ENCODE measurements around the gene ZDHHC14.

ZDHHC14 gene

DNA sequence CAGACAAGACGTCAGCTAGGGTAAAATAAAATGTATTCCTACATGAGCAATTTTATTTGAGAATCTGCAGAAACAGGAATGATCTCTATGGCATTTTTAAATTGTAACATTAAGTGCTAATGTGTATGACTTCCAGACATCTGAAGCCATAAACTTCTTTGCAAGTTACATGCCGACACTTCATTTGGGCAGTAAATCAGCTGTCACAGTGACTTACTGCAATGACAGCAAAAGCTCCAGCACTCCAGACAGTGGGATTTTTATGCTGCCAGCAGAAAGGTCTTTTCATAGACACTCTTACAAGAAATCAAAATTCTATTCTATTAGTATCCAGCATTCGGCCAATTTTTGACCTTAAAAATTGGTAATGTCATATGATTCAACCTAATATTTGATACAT, 285.7 kb downstream of the ZDHHC14 start:
- H3K4me3 ChIP-seq (ENCODE audit: low read depth, low read length): no peak overlapping the region
- TF ChIP-seq, protein P1, sequence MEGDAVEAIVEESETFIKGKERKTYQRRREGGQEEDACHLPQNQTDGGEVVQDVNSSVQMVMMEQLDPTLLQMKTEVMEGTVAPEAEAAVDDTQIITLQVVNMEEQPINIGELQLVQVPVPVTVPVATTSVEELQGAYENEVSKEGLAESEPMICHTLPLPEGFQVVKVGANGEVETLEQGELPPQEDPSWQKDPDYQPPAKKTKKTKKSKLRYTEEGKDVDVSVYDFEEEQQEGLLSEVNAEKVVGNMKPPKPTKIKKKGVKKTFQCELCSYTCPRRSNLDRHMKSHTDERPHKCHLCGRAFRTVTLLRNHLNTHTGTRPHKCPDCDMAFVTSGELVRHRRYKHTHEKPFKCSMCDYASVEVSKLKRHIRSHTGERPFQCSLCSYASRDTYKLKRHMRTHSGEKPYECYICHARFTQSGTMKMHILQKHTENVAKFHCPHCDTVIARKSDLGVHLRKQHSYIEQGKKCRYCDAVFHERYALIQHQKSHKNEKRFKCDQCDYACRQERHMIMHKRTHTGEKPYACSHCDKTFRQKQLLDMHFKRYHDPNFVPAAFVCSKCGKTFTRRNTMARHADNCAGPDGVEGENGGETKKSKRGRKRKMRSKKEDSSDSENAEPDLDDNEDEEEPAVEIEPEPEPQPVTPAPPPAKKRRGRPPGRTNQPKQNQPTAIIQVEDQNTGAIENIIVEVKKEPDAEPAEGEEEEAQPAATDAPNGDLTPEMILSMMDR (IDR thresholded peaks at IDR 0.05; ENCODE audit: insufficient read depth, low read depth, low read length, missing control alignments): no peak
- DNase-seq (ENCODE audit: low read depth): no peak

DNA sequence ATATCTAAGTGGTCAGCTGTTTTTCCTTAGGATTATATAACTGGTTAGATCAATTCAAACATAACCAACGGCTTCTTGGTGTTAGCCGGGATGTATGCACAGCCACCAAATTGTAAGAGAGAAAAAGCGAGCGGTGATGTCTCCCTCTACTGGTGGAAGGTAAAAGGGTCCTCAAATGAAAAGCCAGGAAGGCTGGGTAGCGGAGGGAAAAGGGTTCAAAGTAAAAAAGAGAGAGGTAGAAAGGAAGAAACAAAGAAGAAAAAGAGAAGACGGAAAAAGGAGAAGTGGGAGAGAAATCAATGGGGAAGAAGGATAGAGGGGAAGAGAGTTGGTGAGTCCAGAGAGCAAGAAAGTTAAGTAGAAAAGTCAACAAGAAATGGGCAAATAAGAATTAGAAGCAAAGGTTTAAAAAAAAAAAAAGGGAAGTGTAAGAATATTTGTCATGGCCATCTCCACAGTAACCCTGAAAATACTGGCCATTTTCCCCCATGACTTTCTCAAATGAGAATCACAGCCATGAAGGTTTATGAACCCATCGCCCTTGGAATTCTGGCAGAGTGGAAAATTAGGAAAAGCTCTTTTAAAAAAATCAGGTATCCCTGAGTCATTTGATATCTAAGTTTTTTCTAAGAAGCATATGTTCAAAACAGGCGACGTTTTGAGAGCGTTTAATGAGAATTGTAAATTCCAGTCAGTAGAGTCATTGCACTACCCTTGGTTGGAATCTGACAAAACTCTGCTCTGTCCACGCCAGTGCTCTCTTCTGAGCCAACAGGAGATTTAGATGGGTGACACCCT, 286.4 kb downstream of the ZDHHC14 start:
- H3K4me3 ChIP-seq (ENCODE audit: low read depth, low read length): no peak overlapping the region
- TF ChIP-seq, protein P1 (IDR thresholded peaks at IDR 0.05; ENCODE audit: insufficient read depth, low read depth, low read length, missing control alignments): peak; percentile 73
- peak; percentile 72 for DNase-seq (ENCODE audit: low read depth)

DNA sequence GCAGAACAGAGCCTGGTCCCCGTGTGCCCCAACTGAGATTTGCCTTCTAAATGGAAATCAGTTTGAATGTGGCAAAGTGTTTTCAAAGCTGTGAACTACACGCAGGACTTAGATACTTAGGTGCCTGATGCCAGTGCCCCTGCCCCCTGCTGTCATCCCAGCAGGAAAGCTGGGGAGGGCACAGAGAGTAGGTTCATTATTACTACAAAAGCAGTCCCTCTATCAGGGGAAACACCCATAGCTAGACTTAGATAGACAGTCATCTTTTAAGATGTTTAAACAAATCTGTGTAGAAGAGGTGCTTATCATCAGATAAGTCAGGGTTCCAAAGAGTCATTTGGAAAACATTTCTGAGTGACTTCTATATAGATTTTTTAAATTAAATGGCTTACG, 287.0 kb downstream of the ZDHHC14 start:
- H3K4me3 ChIP-seq (ENCODE audit: low read depth, low read length): no peak overlapping the region
- TF ChIP-seq, protein P1 (IDR thresholded peaks at IDR 0.05; ENCODE audit: insufficient read depth, low read depth, low read length, missing control alignments): no peak
- DNase-seq (ENCODE audit: low read depth): no peak

DNA sequence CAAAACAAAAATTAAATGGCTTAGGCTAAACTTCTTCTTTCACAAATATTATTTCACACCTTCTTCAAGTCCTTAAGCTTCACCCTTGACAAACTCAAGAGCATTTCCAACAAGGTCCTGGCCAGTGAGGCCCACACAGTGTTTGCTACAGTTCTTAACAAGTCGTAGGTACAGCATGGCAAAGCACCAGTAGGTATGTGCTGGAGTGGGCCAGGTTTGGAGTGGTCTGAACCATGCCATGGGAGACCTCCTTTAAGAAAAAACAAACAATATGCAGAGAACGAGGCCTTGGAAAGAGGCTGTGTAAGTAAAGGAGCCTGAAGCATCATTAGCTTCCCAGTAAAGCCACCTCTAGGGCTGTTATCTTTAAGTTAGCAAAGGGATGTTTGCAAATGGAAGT, 287.7 kb downstream of the ZDHHC14 start:
- no peak for DNase-seq (ENCODE audit: low read depth)
- no peak overlapping the region for H3K4me3 ChIP-seq (ENCODE audit: low read depth, low read length)
- TF ChIP-seq, protein P1 (IDR thresholded peaks at IDR 0.05; ENCODE audit: insufficient read depth, low read depth, low read length, missing control alignments): no peak

DNA sequence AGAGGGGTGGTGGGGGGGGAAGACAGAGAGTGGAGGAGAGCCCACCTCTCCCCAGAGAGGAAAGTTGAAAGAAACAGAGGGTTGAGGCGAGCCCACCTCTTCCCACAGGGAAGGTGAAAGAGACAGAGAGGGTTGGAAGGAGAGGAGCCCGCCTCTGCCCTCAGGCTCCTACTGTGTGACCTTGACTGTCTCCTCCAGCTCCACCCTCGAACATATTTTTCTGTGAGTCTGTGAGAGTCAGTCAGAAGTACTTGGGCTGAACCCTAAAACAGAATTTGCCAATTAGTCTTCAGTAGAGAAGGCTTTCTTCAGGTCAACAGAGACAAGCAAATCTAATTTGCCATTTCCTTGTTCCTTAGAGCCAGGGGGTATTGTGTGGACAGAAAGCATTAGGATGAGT, 288.3 kb downstream of the ZDHHC14 start:
- H3K4me3 ChIP-seq (ENCODE audit: low read depth, low read length): no peak overlapping the region
- TF ChIP-seq, protein P1 (IDR thresholded peaks at IDR 0.05; ENCODE audit: insufficient read depth, low read depth, low read length, missing control alignments): no peak
- DNase-seq (ENCODE audit: low read depth): no peak

DNA sequence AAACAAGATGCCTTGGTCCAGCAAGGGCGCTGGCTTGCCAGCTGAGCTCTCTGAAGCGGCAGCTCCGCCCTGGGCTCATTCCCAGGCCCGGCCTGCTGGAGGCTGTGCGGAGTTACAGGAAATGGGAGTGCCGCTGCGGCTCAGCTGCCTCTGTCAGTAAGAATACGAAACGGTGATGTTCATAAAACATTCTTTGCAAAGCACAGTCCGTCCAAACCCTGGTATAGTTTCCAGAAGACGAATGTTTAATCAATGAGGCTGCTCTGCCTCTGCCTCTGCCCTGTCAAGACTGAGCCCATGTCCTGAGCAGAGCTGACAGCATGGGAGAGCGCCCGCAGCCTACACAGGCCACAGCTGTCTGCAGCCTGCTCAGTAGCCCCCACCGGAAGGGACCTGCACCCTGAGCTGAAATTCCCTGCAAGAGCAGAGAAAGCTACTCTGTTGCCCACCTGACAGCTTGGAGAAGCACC, 288.8 kb downstream of the ZDHHC14 start:
- TF ChIP-seq, protein P1 (IDR thresholded peaks at IDR 0.05; ENCODE audit: insufficient read depth, low read depth, low read length, missing control alignments): no peak
- no peak overlapping the region for H3K4me3 ChIP-seq (ENCODE audit: low read depth, low read length)
- no peak for DNase-seq (ENCODE audit: low read depth)

Data from GM12865 (cell line).